GM18502 (cell line): ENCODE results near the gene THRB.

ENCODE experiments used
- ATAC-seq: cut with Tn5 transposase; IDR thresholded peaks from one replicate; pipeline ENCODE4 v1.9.1; 2021; ENCODE audit warnings: mild to moderate bottlenecking; ENCODE audit not compliant: unreplicated experiment, poor library complexity

Gene THRB

GRCh38 chr3:24493746-24494617 lies 668 bp downstream of the THRB start:
- ATAC-seq: peak; percentile 28

- no peak for ATAC-seq
These were observed 1.6 kb downstream of the THRB start for GRCh38 chr3:24492971-24493551.

GRCh38 chr3:24490151-24490550 lies 4.5 kb downstream of the THRB start:
- ATAC-seq: no peak

- ATAC-seq: no peak
These were observed 7.1 kb downstream of the THRB start for GRCh38 chr3:24487325-24488262.

DNA sequence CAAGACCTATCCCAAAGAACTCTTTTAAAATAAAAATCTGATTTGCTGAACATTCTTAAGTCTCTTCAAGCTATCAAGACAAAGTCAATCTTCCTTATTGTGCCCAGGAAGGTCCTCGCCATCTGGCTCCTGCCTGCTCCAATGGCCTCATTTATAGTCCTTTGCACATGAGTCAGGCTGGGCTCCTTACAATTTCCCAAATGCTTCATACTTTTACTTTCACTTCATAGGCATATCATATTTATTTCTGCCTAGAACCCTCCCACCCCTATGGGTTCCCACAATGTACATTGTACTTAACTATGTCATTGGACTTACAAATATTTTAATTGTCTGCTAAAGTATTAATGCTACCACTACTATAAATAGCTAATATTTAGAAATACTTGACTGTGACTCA lies 9.1 kb downstream of the THRB start:
- ATAC-seq: no peak

DNA sequence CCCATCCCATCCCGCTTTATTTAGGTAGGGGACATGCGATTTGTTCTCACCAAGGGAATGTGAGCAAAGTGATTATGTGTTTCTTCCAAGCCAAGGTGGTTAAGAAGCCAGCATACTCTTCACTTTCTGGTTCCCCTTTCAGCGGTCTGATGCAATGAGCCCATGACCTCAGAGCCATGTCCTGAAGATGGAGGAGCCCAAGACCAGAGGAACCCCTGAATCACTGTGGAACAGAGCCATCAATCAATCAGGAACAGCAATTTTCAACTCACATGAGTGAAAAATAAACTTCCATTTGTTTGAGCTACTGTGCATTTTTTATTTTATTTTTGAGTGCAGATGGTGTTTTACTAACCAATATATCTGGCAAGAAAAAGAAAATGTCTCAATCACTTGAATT lies 10.8 kb downstream of the THRB start:
- no peak for ATAC-seq

GRCh38 chr3:24482096-24482705 lies 12.4 kb downstream of the THRB start:
- no peak for ATAC-seq

- ATAC-seq: no peak
These were observed 13.5 kb downstream of the THRB start for GRCh38 chr3:24481193-24481592.

- no peak for ATAC-seq
These were observed 14.2 kb downstream of the THRB start for GRCh38 chr3:24480497-24480896.

DNA sequence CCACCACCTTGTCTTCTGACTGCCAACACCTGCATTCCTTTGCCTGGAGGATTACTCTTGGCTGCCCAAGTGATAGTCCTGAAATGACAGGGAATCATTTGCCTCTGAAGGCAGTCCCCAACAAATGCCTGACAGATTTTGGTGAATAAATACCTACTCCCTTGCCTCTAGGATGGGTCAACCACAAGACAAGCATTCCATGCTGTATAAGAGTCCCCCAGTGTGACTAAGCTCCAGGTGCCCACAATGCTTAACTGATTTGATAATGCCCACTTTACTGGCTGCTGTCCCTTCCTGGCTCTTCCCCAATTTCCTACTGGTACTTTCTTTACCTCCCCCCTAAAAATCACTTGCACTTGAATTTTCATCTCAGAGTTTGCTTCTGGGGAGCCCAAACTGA lies 14.8 kb downstream of the THRB start:
- ATAC-seq: no peak

DNA sequence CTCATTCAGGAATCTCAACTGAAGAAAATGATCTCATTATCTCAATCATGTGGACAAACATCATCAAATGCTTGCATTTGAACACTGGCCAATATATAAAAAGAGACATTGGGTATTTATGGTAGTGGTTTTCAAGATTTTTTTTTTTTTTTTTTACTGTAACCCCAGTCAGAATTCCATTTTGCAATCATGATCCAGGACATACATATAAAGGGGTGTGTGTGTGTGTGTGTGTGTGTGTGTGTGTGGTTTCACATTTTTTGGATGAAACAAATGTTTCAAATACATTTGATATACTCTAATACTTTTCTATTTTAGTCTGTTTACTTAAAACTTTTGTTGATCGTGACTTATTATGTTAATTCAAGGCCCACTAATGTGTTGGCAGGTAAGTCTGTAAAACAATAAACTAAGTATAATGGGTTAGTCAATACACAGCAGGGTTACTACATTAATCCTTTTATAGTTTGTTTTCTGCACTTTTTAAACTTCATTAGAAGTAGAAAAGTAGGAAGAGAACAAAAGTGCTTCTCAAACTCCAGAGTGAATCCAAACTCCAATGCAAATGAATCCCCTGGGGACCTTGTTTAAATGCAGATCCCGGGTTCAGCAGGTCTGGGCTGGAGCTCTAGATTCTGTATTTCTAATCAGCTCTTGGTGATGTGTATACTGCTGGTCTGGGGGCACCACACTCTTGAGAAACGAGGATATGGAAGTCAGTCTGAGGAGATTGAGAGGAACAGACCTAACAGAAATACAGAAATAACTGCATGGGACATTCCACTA lies 17.6 kb downstream of the THRB start:
- no peak for ATAC-seq

DNA sequence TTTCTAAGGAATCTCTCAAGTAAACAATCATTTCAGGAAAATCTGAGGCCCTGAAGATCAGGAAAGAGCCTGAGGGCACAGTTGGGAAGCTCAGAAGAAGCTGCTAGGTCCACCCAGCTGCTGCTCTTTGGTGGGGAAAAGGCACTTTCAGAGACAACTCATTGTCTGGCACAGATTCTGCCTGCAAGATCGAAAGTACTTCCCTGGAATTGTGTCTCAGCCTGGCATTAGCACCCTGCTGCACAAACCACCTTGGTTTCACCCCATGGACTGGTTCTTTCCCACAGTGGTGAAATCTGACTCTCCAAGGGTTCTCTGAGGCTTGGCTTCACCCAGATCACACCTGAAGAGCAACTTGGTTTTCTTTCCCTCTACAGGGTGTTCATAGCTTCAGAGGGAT lies 18.7 kb downstream of the THRB start:
- ATAC-seq: no peak

- ATAC-seq: no peak
These were observed 19.8 kb downstream of the THRB start for GRCh38 chr3:24474862-24475261.

GRCh38 chr3:24472358-24472757 lies 22.3 kb downstream of the THRB start:
- ATAC-seq: no peak

GRCh38 chr3:24471486-24471885 lies 23.2 kb downstream of the THRB start:
- no peak for ATAC-seq

DNA sequence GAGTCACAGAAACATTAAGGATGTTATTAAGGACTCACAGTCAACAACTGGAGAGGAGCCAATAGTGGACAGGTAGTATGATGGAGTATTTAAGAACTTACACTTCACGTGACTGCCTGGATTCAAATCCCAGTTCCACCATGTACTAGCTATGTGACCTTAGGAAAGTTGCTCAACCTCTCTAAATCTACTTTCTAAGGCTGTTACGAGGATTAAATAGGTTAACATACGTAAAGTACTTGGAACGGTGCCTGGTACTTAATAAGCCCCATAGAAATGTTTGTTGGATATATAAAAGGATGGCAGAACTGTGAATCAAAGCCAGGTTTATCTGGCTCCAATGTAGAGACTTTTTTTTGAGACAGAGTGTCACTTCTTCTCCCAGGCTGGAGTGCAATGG lies 24.4 kb downstream of the THRB start:
- ATAC-seq: no peak

GRCh38 chr3:24464389-24464788 lies 30.3 kb downstream of the THRB start:
- ATAC-seq: no peak

DNA sequence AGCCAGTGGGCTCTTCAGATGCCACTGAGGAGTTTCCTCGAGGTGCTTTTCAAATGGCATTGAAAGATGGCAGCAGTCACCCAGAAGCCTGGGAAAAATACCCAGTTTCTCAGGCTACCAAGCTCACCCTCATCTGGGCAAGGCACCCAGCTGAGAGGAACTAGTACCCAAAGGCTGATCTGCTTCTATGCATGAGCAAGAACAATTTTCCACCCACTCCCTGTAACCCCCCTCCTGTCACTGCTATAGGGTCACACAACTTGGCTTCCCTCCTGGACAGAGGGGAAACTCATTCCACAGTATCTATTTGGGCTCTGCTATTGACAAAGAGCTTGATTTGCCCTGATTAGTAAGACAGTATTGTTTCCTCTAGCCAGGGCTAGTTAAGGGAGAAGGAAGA lies 31.9 kb downstream of the THRB start:
- ATAC-seq: no peak

- no peak for ATAC-seq
These were observed 33.7 kb downstream of the THRB start for GRCh38 chr3:24460974-24461373.

- no peak for ATAC-seq
These were observed 36.9 kb downstream of the THRB start for GRCh38 chr3:24457719-24458118.
